C4-2B (cell line): ENCODE results near the gene SPO11.

Source experiments
- CTCF ChIP-seq: fragments of 450-650 bp; conservative IDR thresholded peaks from 2 replicates; pipeline ENCODE4 v1.5.1; 2017; ENCODE audit warnings: mild to moderate bottlenecking
- ZFX ChIP-seq: fragments of 450-650 bp; IDR thresholded peaks from 2 replicates; pipeline ENCODE4 v1.6.1; 2017

GRCh38 chr20:57388953-57389694, 59.5 kb downstream of the SPO11 start:
- TF ChIP-seq CTCF (no peak), ZFX (no peak)
